ENCODE data around the gene RBKS.
"Not testable (repeated sequence)": the region's sequence is repeated elsewhere in the genome, so short reads cannot be mapped to it uniquely, and the experiment has no call there.

Gene RBKS

DNA sequence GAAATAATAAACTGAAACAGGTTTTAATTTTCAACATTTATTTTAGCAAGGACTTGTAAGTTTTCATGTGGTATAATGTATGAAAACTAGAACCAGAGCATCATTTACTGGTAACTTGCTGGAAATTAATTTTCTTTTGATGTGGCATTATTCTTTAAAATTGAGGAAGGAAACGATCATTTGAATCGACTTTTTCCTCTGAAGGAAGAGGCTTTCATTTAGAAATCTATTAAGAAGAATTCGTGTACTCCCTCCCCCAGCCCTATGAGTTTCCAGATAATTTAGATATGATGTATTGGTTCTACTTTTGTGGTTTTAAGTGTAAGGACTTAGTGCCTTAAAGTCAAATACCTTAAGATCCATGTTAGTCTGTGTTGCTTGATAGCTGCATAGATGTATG is 2.8 kb upstream of the RBKS start:
- peaks cover 81% of the 10 kb centered on the region for H3K4me1 Mint-ChIP-seq (ENCODE audit: low read depth)
- H3K27me3 Mint-ChIP-seq, result no peaks in the 10 kb centered on the region
- peaks cover 45% of the 10 kb centered on the region for H3K36me3 Mint-ChIP-seq (ENCODE audit: low read depth)
- peak overlapping the region; percentile 99 for H3K27ac Mint-ChIP-seq
- intact Hi-C loops (cut with micrococcal nuclease), result loop anchor here (5.0 to 10.0 kb wide), 4 partner anchors 64 to 554 kb away; partner anchors contain the start of gene FOSL2
- no peak overlapping the region for H3K4me3 Mint-ChIP-seq
- H3K9me3 Mint-ChIP-seq, result no peaks in the 10 kb centered on the region

- no peaks in the 10 kb centered on the region for H3K9me3 Mint-ChIP-seq
- H3K4me3 Mint-ChIP-seq, result peak overlapping the region; percentile 97
- intact Hi-C loops (cut with micrococcal nuclease), result loop anchor here (1.0 to 10.0 kb wide), 5 partner anchors 29 to 556 kb away; partner anchors contain the start of gene FOSL2
Observed at GRCh38 chr2:27891673-27892105, 1.5 kb upstream of the RBKS start.

DNA sequence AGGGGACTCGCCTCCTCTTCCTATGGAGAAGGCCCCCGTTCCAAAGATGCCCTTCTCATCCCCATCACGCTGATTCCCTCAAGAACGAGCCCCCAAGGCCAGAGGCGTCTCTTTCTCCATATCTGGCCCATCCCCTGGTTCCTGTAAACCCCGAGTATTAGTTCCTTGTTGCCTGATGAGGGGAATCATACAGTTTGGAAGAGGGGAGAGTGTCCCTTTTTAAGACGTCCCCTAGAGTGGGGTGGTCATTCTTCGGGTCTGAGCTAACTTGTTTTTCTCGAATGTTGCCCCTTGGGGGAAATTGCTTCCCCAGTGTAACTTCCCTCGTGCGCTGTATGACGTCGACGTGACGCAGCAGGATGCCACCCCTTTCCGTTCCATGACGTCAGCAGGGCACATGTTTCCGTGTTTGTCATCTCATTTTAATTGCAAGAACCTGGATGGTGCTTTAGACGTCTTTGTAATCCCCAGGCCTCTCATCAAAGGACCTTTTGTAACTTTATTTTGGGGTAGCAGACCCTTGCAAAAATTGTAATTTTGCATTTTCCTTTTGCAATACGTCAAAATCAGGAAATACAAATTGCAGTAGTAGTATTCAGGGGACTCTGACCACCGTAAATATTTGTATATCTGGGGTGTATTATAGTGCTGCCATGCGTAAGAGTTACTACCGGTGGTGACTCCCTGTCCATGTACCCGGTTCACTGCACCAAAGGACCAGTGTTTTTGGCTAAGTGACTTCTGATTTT is 911 bp upstream of the RBKS start:
- H3K4me1 Mint-ChIP-seq (ENCODE audit: low read depth), result peaks cover 62% of the 10 kb centered on the region
- no peaks in the 10 kb centered on the region for H3K27me3 Mint-ChIP-seq
- H3K4me3 Mint-ChIP-seq, result peak overlapping the region; percentile 97
- intact Hi-C loops (cut with micrococcal nuclease), result loop anchor here (1.0 to 10.0 kb wide), 5 partner anchors 29 to 556 kb away; partner anchors contain the start of gene FOSL2
- H3K36me3 Mint-ChIP-seq (ENCODE audit: low read depth), result peaks cover 35% of the 10 kb centered on the region
- peak overlapping the region; percentile 99 for H3K27ac Mint-ChIP-seq
- no peaks in the 10 kb centered on the region for H3K9me3 Mint-ChIP-seq

More at GRCh38 chr2:27891673-27892105, 1.5 kb upstream of the RBKS start:
- Mint-ChIP-seq H3K27me3 (no peaks in the 10 kb centered on the region), H3K27ac (peak overlapping the region; percentile 99), H3K36me3 (ENCODE audit: low read depth) (peaks cover 40% of the 10 kb centered on the region), H3K4me1 (ENCODE audit: low read depth) (peaks cover 67% of the 10 kb centered on the region)

DNA sequence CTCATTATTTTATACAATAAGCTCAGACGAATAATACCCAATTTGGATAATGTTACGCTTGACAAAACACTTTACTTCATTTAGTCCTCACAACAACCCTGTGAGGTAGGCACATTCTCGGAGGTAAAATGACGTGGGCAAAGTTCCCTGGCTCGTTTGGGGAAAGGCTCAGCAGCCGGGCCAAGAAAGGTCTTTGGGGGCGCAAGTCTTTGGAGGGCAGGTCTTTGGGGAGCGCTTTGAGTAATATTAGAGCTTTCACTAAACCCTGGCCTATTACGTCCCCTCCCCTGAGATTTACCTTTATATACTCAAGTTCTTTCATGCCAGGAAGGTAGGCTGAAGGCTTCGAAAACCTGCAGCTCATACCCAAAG is 427 bp downstream of the RBKS start:
- Mint-ChIP-seq H3K27me3 (no peaks in the 10 kb centered on the region), H3K4me3 (peak overlapping the region; percentile 97), H3K27ac (peak overlapping the region; percentile 99), H3K36me3 (ENCODE audit: low read depth) (peaks cover 21% of the 10 kb centered on the region), H3K9me3 (no peaks in the 10 kb centered on the region), H3K4me1 (ENCODE audit: low read depth) (peaks cover 55% of the 10 kb centered on the region)
- intact Hi-C loops (cut with micrococcal nuclease), result loop anchor here (5.0 to 10.0 kb wide), 5 partner anchors 68 to 558 kb away; partner anchors contain the start of genes FOSL2 and MRPL33

DNA sequence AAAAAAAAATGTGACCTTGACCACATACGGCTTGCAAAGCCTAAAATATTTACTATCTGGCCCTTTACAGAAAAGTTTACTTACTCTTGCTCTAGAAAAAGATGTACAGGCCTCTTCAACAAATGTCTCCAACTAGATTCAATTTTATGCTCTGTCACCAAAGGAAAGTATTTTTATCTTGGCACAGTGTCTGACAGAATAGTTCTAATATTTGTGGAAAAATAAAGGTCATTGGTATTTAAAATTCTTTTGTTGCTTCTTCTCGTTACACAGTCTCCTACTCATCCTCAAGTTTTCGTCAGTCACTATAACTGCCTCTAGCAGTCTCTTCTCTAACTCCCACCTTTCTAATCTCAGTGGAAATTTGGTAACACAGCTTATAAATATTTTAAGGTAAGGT is 1.4 kb downstream of the RBKS start:
- H3K4me3 Mint-ChIP-seq, result no peak overlapping the region
- H3K27me3 Mint-ChIP-seq, result no peaks in the 10 kb centered on the region
- H3K27ac Mint-ChIP-seq, result no peak overlapping the region
- no peaks in the 10 kb centered on the region for H3K9me3 Mint-ChIP-seq
- H3K36me3 Mint-ChIP-seq (ENCODE audit: low read depth), result peaks cover 16% of the 10 kb centered on the region
- peaks cover 45% of the 10 kb centered on the region for H3K4me1 Mint-ChIP-seq (ENCODE audit: low read depth)
- intact Hi-C loops (cut with micrococcal nuclease), result loop anchor here (5.0 kb wide), 1 partner anchor 116 kb away; the partner anchor contains the start of gene MRPL33

GRCh38 chr2:27887830-27888229 is 2.4 kb downstream of the RBKS start:
- Mint-ChIP-seq H3K4me3 (no peak overlapping the region), H3K4me1 (ENCODE audit: low read depth) (peaks cover 35% of the 10 kb centered on the region), H3K9me3 (no peaks in the 10 kb centered on the region), H3K27me3 (no peaks in the 10 kb centered on the region), H3K36me3 (ENCODE audit: low read depth) (peaks cover 16% of the 10 kb centered on the region), H3K27ac (no peak overlapping the region)
- intact Hi-C loops (cut with micrococcal nuclease), result loop anchor here (5.0 kb wide), 1 partner anchor 116 kb away; the partner anchor contains the start of gene MRPL33

DNA sequence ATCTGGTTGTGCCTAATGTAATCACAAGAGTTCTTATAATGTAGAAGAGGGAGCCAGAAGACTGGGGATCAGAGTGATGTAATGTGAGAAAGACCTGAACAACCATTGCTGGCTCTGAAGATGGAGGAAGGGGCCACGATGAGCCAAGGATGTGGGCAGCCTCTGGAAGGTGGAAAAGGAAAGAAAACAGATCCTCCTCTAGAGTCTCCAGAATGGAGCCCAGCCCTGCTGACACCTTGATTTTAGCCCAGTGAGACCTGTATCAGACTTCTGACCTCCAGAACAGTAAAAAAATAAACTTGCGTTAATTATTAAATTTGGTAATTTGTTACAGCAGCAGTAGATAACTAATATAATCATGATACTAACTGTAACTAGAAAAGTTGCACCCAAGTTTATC is 3.1 kb downstream of the RBKS start:
- intact Hi-C loops (cut with micrococcal nuclease), result loop anchor here (5.0 kb wide), 1 partner anchor 115 kb away; the partner anchor contains the start of gene MRPL33
- Mint-ChIP-seq H3K27me3 (no peaks in the 10 kb centered on the region), H3K9me3 (peaks cover 5% of the 10 kb centered on the region), H3K4me3 (no peak overlapping the region), H3K4me1 (ENCODE audit: low read depth) (peaks cover 28% of the 10 kb centered on the region), H3K27ac (no peak overlapping the region), H3K36me3 (ENCODE audit: low read depth) (peaks cover 16% of the 10 kb centered on the region)

DNA sequence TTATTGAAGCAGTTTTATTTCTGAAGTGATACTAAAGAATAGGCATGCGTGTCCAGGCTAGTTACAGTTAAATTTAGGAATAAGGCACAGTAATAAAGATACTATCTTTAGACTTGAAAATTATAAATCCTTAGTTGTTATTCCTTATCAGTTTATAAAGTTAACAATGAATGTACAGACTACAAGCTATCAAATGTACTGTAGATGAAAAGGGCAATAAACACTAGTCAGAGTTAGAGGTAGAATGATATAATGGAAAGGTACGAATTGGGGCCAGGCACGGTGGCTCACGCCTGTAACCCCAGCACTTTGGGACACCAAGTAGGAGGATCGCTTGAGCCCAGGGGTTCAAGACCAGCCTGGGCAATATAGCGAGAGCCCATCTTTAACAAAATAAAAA is 3.9 kb downstream of the RBKS start:
- H3K4me3 Mint-ChIP-seq, result no peak overlapping the region
- H3K27me3 Mint-ChIP-seq, result no peaks in the 10 kb centered on the region

DNA sequence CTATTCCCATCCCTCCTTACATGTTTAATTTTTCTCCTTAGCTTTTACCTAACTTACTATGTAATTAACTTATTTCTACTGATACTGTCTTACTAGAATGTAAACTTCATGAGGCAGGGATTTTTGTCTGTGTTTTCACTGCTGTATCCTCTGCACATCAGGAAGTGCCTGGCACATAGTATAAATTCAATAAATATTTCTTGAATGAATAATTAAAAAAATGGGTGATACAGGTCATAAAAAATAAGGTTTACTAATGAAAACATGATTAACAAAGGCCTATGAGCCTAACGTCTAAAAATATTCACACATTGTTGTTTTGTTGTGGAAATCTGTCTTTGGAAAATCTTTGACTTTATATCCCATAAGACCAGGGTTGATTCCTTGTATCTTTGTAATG is 4.5 kb downstream of the RBKS start:
- Mint-ChIP-seq H3K9me3 (peaks cover 5% of the 10 kb centered on the region), H3K27ac (no peak overlapping the region), H3K4me3 (no peak overlapping the region), H3K27me3 (no peaks in the 10 kb centered on the region), H3K4me1 (ENCODE audit: low read depth) (peaks cover 15% of the 10 kb centered on the region), H3K36me3 (ENCODE audit: low read depth) (peaks cover 10% of the 10 kb centered on the region)
- intact Hi-C loops (cut with micrococcal nuclease), result loop anchor here (5.0 kb wide), 1 partner anchor 113 kb away; the partner anchor contains the start of gene MRPL33

More for the DNA sequence above, 3.9 kb downstream of the RBKS start:
- intact Hi-C loops (cut with micrococcal nuclease), result loop anchor here (5.0 kb wide), 1 partner anchor 114 kb away; the partner anchor contains the start of gene MRPL33
- peaks cover 5% of the 10 kb centered on the region for H3K9me3 Mint-ChIP-seq
- no peak overlapping the region for H3K27ac Mint-ChIP-seq
- H3K36me3 Mint-ChIP-seq (ENCODE audit: low read depth), result peaks cover 16% of the 10 kb centered on the region
- peaks cover 20% of the 10 kb centered on the region for H3K4me1 Mint-ChIP-seq (ENCODE audit: low read depth)

DNA sequence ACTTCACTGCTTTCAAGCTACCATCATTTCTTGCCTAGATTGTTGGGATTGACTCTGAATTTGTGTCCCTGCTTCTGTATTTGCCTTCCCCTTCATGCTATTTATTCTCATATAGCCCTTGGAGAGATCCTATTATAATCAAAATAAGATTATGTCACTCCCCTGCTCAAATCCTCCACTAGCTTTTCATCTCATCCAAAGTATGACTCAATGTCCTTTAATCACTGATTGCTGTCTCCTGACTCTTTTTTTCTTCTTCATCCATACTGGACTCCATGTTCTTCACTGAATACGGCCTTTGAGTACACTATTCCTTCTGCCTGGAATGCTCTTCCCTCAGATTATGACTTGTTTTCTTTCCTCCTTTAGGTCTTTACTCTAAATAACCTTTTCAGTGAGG is 5.0 kb downstream of the RBKS start:
- H3K9me3 Mint-ChIP-seq, result peaks cover 9% of the 10 kb centered on the region
- H3K27ac Mint-ChIP-seq, result no peak overlapping the region
- no peaks in the 10 kb centered on the region for H3K27me3 Mint-ChIP-seq
- no peak overlapping the region for H3K4me3 Mint-ChIP-seq
- H3K4me1 Mint-ChIP-seq (ENCODE audit: low read depth), result peaks cover 14% of the 10 kb centered on the region
- intact Hi-C loops (cut with micrococcal nuclease), result loop anchor here (5.0 kb wide), 1 partner anchor 113 kb away; the partner anchor contains the start of gene MRPL33
- H3K36me3 Mint-ChIP-seq (ENCODE audit: low read depth), result peaks cover 6% of the 10 kb centered on the region

DNA sequence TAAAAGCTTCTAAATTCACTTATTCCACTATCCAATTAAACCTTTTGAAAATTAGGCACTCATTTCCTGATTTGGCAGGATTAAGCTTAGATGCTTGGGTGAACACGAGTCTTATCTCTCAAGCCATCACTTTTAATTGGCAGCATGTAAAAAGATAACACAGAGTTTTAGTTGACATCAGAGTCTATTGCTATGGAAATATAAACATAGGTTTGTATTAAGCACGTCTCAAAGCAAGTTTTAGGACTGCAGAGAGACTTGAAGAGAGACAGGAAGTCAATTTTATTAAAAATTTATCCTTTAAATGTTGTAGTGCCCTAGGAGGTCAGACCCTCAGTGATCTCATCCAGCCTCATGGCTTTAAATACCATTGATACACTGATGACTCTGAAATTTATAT is 5.6 kb downstream of the RBKS start:
- Mint-ChIP-seq H3K27ac (no peak overlapping the region), H3K4me1 (ENCODE audit: low read depth) (peaks cover 8% of the 10 kb centered on the region), H3K9me3 (peaks cover 15% of the 10 kb centered on the region), H3K4me3 (no peak overlapping the region), H3K27me3 (no peaks in the 10 kb centered on the region), H3K36me3 (ENCODE audit: low read depth) (no peaks in the 10 kb centered on the region)
- intact Hi-C loops (cut with micrococcal nuclease), result no loop called here

DNA sequence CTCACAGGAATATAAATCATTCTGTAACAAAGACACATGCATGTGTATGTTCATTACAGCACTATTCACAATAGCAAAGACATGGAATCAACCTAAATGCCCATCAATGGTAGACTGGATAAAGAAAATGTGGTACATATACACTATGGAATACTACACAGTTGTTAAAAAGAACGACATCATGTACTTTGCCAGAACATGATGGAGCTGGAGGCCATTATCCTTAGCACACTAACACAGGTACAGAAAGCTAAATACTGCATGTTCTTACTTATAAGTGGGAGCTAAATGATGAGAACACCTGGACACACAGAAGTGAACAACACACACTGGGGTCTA is 7.6 kb downstream of the RBKS start:
- H3K27ac Mint-ChIP-seq, result not testable (repeated sequence)

DNA sequence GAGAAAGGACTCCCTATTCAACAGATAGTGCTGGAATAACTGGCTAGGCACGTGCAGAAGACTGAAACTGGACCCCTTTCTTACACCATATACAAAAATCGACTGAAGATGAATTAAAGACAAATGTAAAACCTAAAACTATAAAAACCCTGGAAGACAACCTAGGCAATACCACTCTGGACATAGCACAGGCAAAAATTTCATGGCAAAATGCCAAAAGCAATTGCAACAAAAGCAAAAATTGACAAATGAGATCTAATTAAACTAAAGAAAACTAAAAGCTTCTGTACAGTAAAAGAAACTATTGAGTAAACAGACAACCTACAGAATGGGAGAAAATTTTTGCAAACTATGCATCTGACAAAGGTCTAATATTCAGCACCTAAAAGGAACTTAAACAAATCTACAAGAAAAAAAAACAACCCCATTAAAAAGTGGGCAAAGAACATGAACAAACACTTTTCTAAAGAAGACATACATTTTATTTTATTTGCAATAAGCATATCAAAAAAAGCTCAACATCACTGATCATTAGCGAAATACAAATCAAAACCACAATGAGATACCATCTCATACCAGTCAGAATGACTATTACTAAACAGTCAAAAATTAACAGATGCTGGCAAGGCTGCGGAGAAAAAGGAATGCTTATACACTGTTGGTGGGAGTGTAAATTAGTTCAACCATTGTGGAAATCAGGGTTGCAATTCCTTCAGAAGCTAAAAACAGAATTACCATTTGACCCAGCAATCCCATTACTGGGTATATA is 8.2 kb downstream of the RBKS start:
- H3K9me3 Mint-ChIP-seq, result peaks cover 21% of the 10 kb centered on the region
- H3K4me3 Mint-ChIP-seq; H3K36me3 Mint-ChIP-seq (ENCODE audit: low read depth); H3K27me3 Mint-ChIP-seq; intact Hi-C loops (cut with micrococcal nuclease); H3K4me1 Mint-ChIP-seq (ENCODE audit: low read depth); H3K27ac Mint-ChIP-seq: not testable (repeated sequence)

More for the DNA sequence above, 7.6 kb downstream of the RBKS start:
- H3K9me3 Mint-ChIP-seq, result peaks cover 21% of the 10 kb centered on the region
- intact Hi-C loops (cut with micrococcal nuclease); H3K4me3 Mint-ChIP-seq; H3K36me3 Mint-ChIP-seq (ENCODE audit: low read depth); H3K27me3 Mint-ChIP-seq; H3K4me1 Mint-ChIP-seq (ENCODE audit: low read depth): not testable (repeated sequence)

DNA sequence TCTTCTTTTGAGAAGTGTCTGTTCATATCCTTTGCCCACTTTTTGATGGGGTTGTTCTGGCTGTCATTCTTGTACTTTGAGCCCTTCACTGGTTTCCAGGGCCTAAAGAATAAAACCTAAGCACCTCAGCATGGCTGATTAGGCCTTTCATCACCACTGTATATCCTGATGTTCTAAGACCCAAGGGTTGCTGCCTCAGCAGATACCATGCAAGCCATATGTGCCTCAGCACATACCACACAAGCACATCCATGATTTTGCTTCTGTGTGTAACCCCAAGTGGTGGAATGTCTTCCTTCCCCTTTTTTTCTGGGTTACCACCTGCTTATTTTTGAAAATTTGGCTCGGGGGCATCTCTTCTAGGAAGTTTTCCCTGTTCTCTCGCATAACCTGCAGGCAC is 11.4 kb downstream of the RBKS start:
- intact Hi-C loops (cut with micrococcal nuclease), result no loop called here
- Mint-ChIP-seq H3K4me1 (ENCODE audit: low read depth) (peaks cover 6% of the 10 kb centered on the region), H3K36me3 (ENCODE audit: low read depth) (peaks cover 7% of the 10 kb centered on the region)

More for the DNA sequence above, 11.4 kb downstream of the RBKS start:
- Mint-ChIP-seq H3K4me3 (no peak overlapping the region), H3K27ac (no peak overlapping the region), H3K27me3 (no peaks in the 10 kb centered on the region), H3K9me3 (peaks cover 30% of the 10 kb centered on the region)
